ENCODE data around the gene PRDM15.

DNA sequence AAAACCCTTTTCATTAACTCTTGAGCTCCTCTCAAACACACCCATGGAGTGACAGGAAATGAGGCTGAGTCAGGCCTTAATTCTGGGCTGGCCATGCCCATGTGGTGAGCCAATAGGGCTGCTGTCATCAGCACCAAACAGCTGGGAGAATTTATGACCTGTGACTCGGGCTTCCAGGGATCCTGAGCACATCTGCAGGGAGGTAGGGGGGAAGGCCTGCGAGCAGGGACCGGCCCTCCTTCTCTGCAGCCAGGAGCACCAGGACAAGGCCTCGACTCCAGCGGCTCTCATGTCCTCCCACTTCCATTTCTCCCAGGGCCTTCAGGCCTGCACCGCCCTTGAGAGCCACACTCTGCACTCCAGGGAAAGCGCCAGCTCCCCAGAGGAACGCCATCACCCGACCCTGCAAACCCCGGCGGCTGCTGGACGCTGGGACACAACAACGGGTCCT is 126.9 kb downstream of the PRDM15 start:
- TF ChIP-seq POLR2A (IDR thresholded peaks at IDR 0.05) = no peak
- TF ChIP-seq, protein P1, sequence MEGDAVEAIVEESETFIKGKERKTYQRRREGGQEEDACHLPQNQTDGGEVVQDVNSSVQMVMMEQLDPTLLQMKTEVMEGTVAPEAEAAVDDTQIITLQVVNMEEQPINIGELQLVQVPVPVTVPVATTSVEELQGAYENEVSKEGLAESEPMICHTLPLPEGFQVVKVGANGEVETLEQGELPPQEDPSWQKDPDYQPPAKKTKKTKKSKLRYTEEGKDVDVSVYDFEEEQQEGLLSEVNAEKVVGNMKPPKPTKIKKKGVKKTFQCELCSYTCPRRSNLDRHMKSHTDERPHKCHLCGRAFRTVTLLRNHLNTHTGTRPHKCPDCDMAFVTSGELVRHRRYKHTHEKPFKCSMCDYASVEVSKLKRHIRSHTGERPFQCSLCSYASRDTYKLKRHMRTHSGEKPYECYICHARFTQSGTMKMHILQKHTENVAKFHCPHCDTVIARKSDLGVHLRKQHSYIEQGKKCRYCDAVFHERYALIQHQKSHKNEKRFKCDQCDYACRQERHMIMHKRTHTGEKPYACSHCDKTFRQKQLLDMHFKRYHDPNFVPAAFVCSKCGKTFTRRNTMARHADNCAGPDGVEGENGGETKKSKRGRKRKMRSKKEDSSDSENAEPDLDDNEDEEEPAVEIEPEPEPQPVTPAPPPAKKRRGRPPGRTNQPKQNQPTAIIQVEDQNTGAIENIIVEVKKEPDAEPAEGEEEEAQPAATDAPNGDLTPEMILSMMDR (IDR thresholded peaks at IDR 0.05) = no peak
- no peak for TF ChIP-seq POLR2AphosphoS5 (IDR thresholded peaks at IDR 0.05)

Data from suprapubic skin (tissue), 4 donors.